H9 (cell line): ENCODE data around the gene RIOK3. TPM values are rescaled to one million over a fixed set of nuclear protein-coding genes. Genes with fewer than 3 reads are reported as not detected.

Experiments
- DNase-seq: peaks from one replicate; pipeline ENCODE4 v3.0.0-alpha.2; 2017
- H2AFZ ChIP-seq: one replicate; pipeline ENCODE4 v1.6.1; 2013; ENCODE audit warnings: mild to moderate bottlenecking, low read length, control low read depth, moderate library complexity
- H2AK5ac ChIP-seq: 2 replicates; pipeline ENCODE4 v1.6.1; 2013; ENCODE audit warnings: low read length, control low read depth, mixed read lengths; ENCODE audit not compliant: insufficient read length
- H2BK120ac ChIP-seq: one replicate; pipeline ENCODE4 v1.6.1; 2013; ENCODE audit warnings: low read depth, mild to moderate bottlenecking, low read length, control low read depth, inconsistent platforms; ENCODE audit not compliant: poor library complexity, severe bottlenecking
- H2BK12ac ChIP-seq: 2 replicates; pipeline ENCODE4 v1.6.1; 2013; ENCODE audit warnings: low read length, control low read depth, mixed read lengths, low read depth; ENCODE audit not compliant: insufficient read length
- H2BK15ac ChIP-seq: 2 replicates; pipeline ENCODE4 v1.6.1; 2013; ENCODE audit warnings: low read depth, low read length, control low read depth
- H2BK20ac ChIP-seq: one replicate; pipeline ENCODE4 v1.6.1; 2013; ENCODE audit warnings: low read depth, mild to moderate bottlenecking, low read length, control low read depth, inconsistent platforms; ENCODE audit not compliant: poor library complexity, severe bottlenecking
- H2BK5ac ChIP-seq: 2 replicates; pipeline ENCODE4 v1.6.1; 2013; ENCODE audit warnings: low read length, control low read depth, mixed read lengths; ENCODE audit not compliant: insufficient read length
- H3K14ac ChIP-seq: 2 replicates; pipeline ENCODE4 v1.6.1; 2013; ENCODE audit warnings: low read length, control low read depth; ENCODE audit not compliant: insufficient read depth
- H3K18ac ChIP-seq: 2 replicates; pipeline ENCODE4 v1.6.1; 2013; ENCODE audit warnings: low read depth, mild to moderate bottlenecking, mixed read lengths, low read length, control low read depth; ENCODE audit not compliant: insufficient read length
- H3K23ac ChIP-seq: 2 replicates; pipeline ENCODE4 v1.6.1; 2013; ENCODE audit warnings: low read length, control low read depth, mixed read lengths, low read depth; ENCODE audit not compliant: insufficient read length
- H3K23me2 ChIP-seq: 2 replicates; pipeline ENCODE4 v1.6.1; 2013; ENCODE audit warnings: low read depth, mild to moderate bottlenecking, mixed read lengths, low read length, control low read depth; ENCODE audit not compliant: insufficient read length, poor library complexity, severe bottlenecking
- H3K27ac ChIP-seq: 2 replicates; pipeline ENCODE4 v1.5.1; 2013; ENCODE audit warnings: low read length, control low read depth, mixed read lengths, low read depth; ENCODE audit not compliant: insufficient read length
- H3K27me3 ChIP-seq: 2 replicates; pipeline ENCODE4 v1.6.1; 2013; ENCODE audit warnings: low read length, control low read depth, inconsistent platforms; ENCODE audit not compliant: insufficient read depth
- H3K4ac ChIP-seq: 2 replicates; pipeline ENCODE4 v1.6.1; 2013; ENCODE audit warnings: low read depth, mild to moderate bottlenecking, control low read depth, inconsistent platforms, low read length, moderate library complexity
- H3K4me1 ChIP-seq: 2 replicates; pipeline ENCODE4 v1.6.1; 2013; ENCODE audit warnings: low read length, control low read depth, inconsistent platforms; ENCODE audit not compliant: insufficient read depth
- H3K4me2 ChIP-seq: 2 replicates; pipeline ENCODE4 v1.6.1; 2013; ENCODE audit warnings: low read length, control low read depth, mixed read lengths; ENCODE audit not compliant: insufficient read length, insufficient read depth
- H3K56ac ChIP-seq: 2 replicates; pipeline ENCODE4 v1.6.1; 2013; ENCODE audit warnings: low read depth, mild to moderate bottlenecking, mixed read lengths, low read length, control low read depth; ENCODE audit not compliant: insufficient read length
- H3K79me1 ChIP-seq: 2 replicates; pipeline ENCODE4 v1.6.1; 2013; ENCODE audit warnings: low read depth, mild to moderate bottlenecking, moderate library complexity, low read length, control low read depth, inconsistent platforms; ENCODE audit not compliant: insufficient read depth, poor library complexity, severe bottlenecking
- H3K79me2 ChIP-seq: 2 replicates; pipeline ENCODE4 v1.6.1; 2013; ENCODE audit warnings: low read length, control low read depth, inconsistent platforms; ENCODE audit not compliant: insufficient read depth
- H3K9ac ChIP-seq: 2 replicates; pipeline ENCODE4 v1.6.1; 2013; ENCODE audit warnings: low read length, control low read depth, mixed read lengths; ENCODE audit not compliant: insufficient read length; ENCODE audit errors: extremely low read depth
- H3K9me3 ChIP-seq: one replicate; pipeline ENCODE4 v1.6.1; 2013; ENCODE audit warnings: low read depth, low read length, inconsistent platforms; ENCODE audit not compliant: control insufficient read depth
- H3T11ph ChIP-seq: one replicate; pipeline ENCODE4 v1.6.1; 2013; ENCODE audit warnings: mild to moderate bottlenecking, low read length, control low read depth, inconsistent platforms
- H4K20me1 ChIP-seq: one replicate; pipeline ENCODE4 v1.6.1; 2013; ENCODE audit not compliant: control insufficient read depth, insufficient read length, insufficient read depth
- H4K5ac ChIP-seq: 2 replicates; pipeline ENCODE4 v1.6.1; 2013; ENCODE audit warnings: low read depth, mild to moderate bottlenecking, mixed read lengths, low read length, control low read depth; ENCODE audit not compliant: insufficient read length
- H4K8ac ChIP-seq: replicated peaks from 2 replicates; pipeline ENCODE4 v1.6.1; 2013; ENCODE audit warnings: low read length, control low read depth, mixed read lengths, low read depth; ENCODE audit not compliant: insufficient read length
- H4K91ac ChIP-seq: 2 replicates; pipeline ENCODE4 v1.6.1; 2013; ENCODE audit warnings: low read depth, mild to moderate bottlenecking, moderate library complexity, mixed read lengths, low read length, control low read depth; ENCODE audit not compliant: insufficient read length
- H3K27ac Mint-ChIP-seq, 3 experiments: 2 replicates in 2 of 3; 3 replicates in 1 of 3; pipeline ENCODE4 v1.8.0; 2020 to 2021; ENCODE audit warnings: mixed read lengths in 3 of 3, mild to moderate bottlenecking in 1 of 3, moderate library complexity in 1 of 3
- H3K27me3 Mint-ChIP-seq: 2 replicates; pipeline ENCODE4 v1.8.0; 2021; ENCODE audit warnings: low read depth, mild to moderate bottlenecking, moderate library complexity, mixed read lengths
- H3K36me3 Mint-ChIP-seq, 3 experiments: 2 replicates in 2 of 3; 3 replicates in 1 of 3; pipeline ENCODE4 v1.8.0; 2020 to 2021; ENCODE audit warnings: low read depth in 3 of 3, mixed read lengths in 3 of 3; ENCODE audit not compliant: insufficient read depth in 1 of 3
- H3K4me1 Mint-ChIP-seq, 2 experiments: 2 replicates each; pipeline ENCODE4 v1.8.0; 2020; ENCODE audit warnings: mixed read lengths in 2 of 2
- H3K4me3 Mint-ChIP-seq, 2 experiments: 2 replicates in 1 of 2; 3 replicates in 1 of 2; pipeline ENCODE4 v1.8.0; 2020 to 2021; ENCODE audit warnings: mild to moderate bottlenecking in 2 of 2, mixed read lengths in 2 of 2, moderate library complexity in 1 of 2
- H3K9me3 Mint-ChIP-seq, 2 experiments: 2 replicates in 1 of 2; 3 replicates in 1 of 2; pipeline ENCODE4 v1.8.0; 2020; ENCODE audit warnings: mild to moderate bottlenecking in 2 of 2, mixed read lengths in 2 of 2, moderate library complexity in 1 of 2
- CTCF ChIP-seq: fragments of 200-600 bp; sonication (generic); conservative IDR thresholded peaks from 3 replicates; pipeline ENCODE4 v1.8.0; 2021; ENCODE audit warnings: antibody characterized with exemption, mild to moderate bottlenecking
- WGBS: extraction: QIAGEN DNeasy Blood & Tissue Kit; methylation state at CpG from one replicate; pipeline ENCODE4 v1.1.7; 2013; ENCODE audit warnings: missing lambda C conversion rate, low lambda C conversion rate, mixed read lengths; ENCODE audit not compliant: insufficient read length; ENCODE audit errors: extremely low coverage; 5-methylcytosine and 5-hydroxymethylcytosine counted together
- total RNA-seq: library from RNA; stranded (reverse); gene quantifications from 2 replicates; pipeline ENCODE4 v1.2.1, GENCODE V29; 2021

The RIOK3 gene
- total RNA-seq, 1 experiment from 2014 or later: 34.6 TPM

- Histone ChIP-seq H3T11ph (no peak overlapping the region), H2BK5ac (no peak overlapping the region), H2BK20ac (no peak overlapping the region), H3K79me1 (no peaks in the 10 kb centered on the region), H3K9ac (peak overlapping the region; percentile 71), H3K56ac (no peak overlapping the region), H4K20me1 (no peaks in the 10 kb centered on the region), H3K4me2 (peak overlapping the region; percentile 81), H2BK120ac (no peak overlapping the region), H2AFZ (peak overlapping the region; percentile 51), H2AK5ac (no peak overlapping the region), H3K23ac (no peak overlapping the region), H4K91ac (no peak overlapping the region), H3K23me2 (peaks cover 9% of the 10 kb centered on the region), H3K14ac (no peak overlapping the region; the same call in 1 of the 2 replicates), H3K27me3 (no peaks in the 10 kb centered on the region), H3K27ac (no peak overlapping the region), H4K5ac (no peak overlapping the region), H3K9me3 (no peaks in the 10 kb centered on the region), H4K8ac (no peak overlapping the region), H2BK15ac (no peak overlapping the region), H3K4ac (no peak overlapping the region), H3K79me2 (no peaks in the 10 kb centered on the region), H3K4me1 (no peaks in the 10 kb centered on the region), H2BK12ac (no peak overlapping the region), H3K18ac (no peak overlapping the region)
- Mint-ChIP-seq H3K9me3 (no peaks in the 10 kb centered on the region; a peak in 1 of 5 replicates), H3K4me3 (peak overlapping the region; percentile 92 to 97), H3K27ac (peak overlapping the region in 2 of 3 experiments; percentile 53 to 91; a peak in 3 of 7 replicates), H3K27me3 (peaks cover 13% of the 10 kb centered on the region), H3K36me3 (no peaks in the 10 kb centered on the region), H3K4me1 (peaks cover 8% of the 10 kb centered on the region in 2 experiments)
- TF ChIP-seq CTCF: no peak
- DNase-seq: peak; percentile 84
- WGBS: no CpG with 5 or more reads among the region's 42 CpGs
Measured at GRCh38 chr18:23437357-23438045, 15.6 kb upstream of the RIOK3 start.
